Camera-type eye (tissue), 1 donor: ENCODE data around the gene BSN. TPM values are rescaled to one million over a fixed set of nuclear protein-coding genes. Genes with fewer than 3 reads are reported as not detected.

ENCODE experiments used
- total RNA-seq: library from RNA; depleted of rRNA; stranded (reverse); fragments of >200 nt; gene quantifications from one replicate; pipeline ENCODE4 v1.2.3, GENCODE V29; 2014

Gene BSN
- 14.3 TPM for total RNA-seq

GRCh38 chr3:49553692-49554632 is at the start of gene BSN:
TSS of gene BSN (plus strand) at chr3:49554477. CDS start at chr3:49554603, 126 bp downstream.

GRCh38 chr3:49673715-49674496 is 119.6 kb downstream of the BSN start, which contains the start of gene APEH:
TSS of gene APEH (plus strand) at chr3:49674351. CDS start at chr3:49674402, 51 bp downstream.

GRCh38 chr3:49689046-49689907 is 135.0 kb downstream of the BSN start, which contains the start of the genes MST1 and RNF123:
TSS of gene MST1 (minus strand) at chr3:49689474. CDS start at chr3:49688691, 783 bp downstream.
TSS of gene RNF123 (plus strand) at chr3:49689557. CDS start at chr3:49691166, 1,609 bp downstream.

GRCh38 chr3:49719214-49719884 is 165.1 kb downstream of the BSN start, which contains the start of gene AMIGO3:
TSS of gene AMIGO3 (minus strand) at chr3:49719684. CDS start at chr3:49719465, 219 bp downstream.

Other genes starting within 250 kb of the BSN start
- 40.5 TPM for gene USP4, start 214.4 kb upstream of the BSN start, total RNA-seq
- gene GPX1, start 196.1 kb upstream of the BSN start, total RNA-seq, result 48.3 TPM
- 345 TPM for gene RHOA, start 142.5 kb upstream of the BSN start, total RNA-seq
- gene TCTA, start 142.1 kb upstream of the BSN start, total RNA-seq, result 20.6 TPM
- gene AMT, start 132.0 kb upstream of the BSN start, total RNA-seq, result 13.3 TPM
- 17.6 TPM for gene NICN1, start 125.2 kb upstream of the BSN start, total RNA-seq
- gene DAG1, start 84.2 kb upstream of the BSN start, total RNA-seq, result 70.1 TPM
- 79.7 TPM for gene APEH, start 119.9 kb downstream of the BSN start, total RNA-seq
- 12.4 TPM for gene MST1, start 135.0 kb downstream of the BSN start, total RNA-seq
- gene RNF123, start 135.1 kb downstream of the BSN start, total RNA-seq, result 31.6 TPM
- not detected for gene AMIGO3, start 165.2 kb downstream of the BSN start, total RNA-seq
- gene GMPPB, start 169.5 kb downstream of the BSN start, total RNA-seq, result 19.8 TPM
- gene IP6K1, start 232.1 kb downstream of the BSN start, total RNA-seq, result 68.8 TPM
- gene CDHR4, start 245.4 kb downstream of the BSN start, total RNA-seq, result not detected
- gene INKA1, start 248.8 kb downstream of the BSN start, total RNA-seq, result 3.4 TPM